CD4-positive, alpha-beta memory T cell (primary cell): ENCODE measurements around the gene ZCRB1. TPM values are rescaled to one million over a fixed set of nuclear protein-coding genes. Genes with fewer than 3 reads are reported as not detected.
A peak's percentile ranks its signal among the peaks of the same experiment; 100 is the strongest.
"Not testable (repeated sequence)": the region's sequence is repeated elsewhere in the genome, so short reads cannot be mapped to it uniquely, and the experiment has no call there.

Source experiments
- CTCF ChIA-PET: fragments of 350-600 bp; sonication (Branson Sonifier 250); formaldehyde crosslinking; loops from one replicate; lab custom pipeline; 2021; ENCODE audit warnings: inconsistent platforms; ENCODE audit not compliant: partially characterized antibody; lab: Charles Lee
- POLR2A ChIA-PET: fragments of 350-600 bp; sonication (Branson Sonifier 250); formaldehyde crosslinking; loops from one replicate; lab custom pipeline; 2021; ENCODE audit not compliant: partially characterized antibody; lab: Charles Lee
- DNase-seq, 5 donors: peaks; one replicate each; pipeline versions ENCODE4 v3.0.0 to v3.0.0-alpha.2; 2020 to 2022; ENCODE audit warnings: mixed read lengths in 1 of 5
- H3K27ac ChIP-seq: one replicate; pipeline ENCODE4 v1.7.0; 2013; ENCODE audit warnings: low read depth, low read length
- H3K27me3 ChIP-seq: 2 replicates; pipeline ENCODE4 v1.7.0; 2013; ENCODE audit warnings: mild to moderate bottlenecking, low read length, moderate library complexity; ENCODE audit not compliant: insufficient read depth
- H3K36me3 ChIP-seq: 2 replicates; pipeline ENCODE4 v1.7.0; 2013; ENCODE audit warnings: mild to moderate bottlenecking, low read length, moderate library complexity; ENCODE audit not compliant: insufficient read depth
- H3K4me1 ChIP-seq: 2 replicates; pipeline ENCODE4 v1.7.0; 2013; ENCODE audit warnings: mild to moderate bottlenecking, low read length, moderate library complexity; ENCODE audit not compliant: insufficient read depth
- H3K4me3 ChIP-seq, 2 donors: one replicate each; pipeline ENCODE4 v1.7.0; 2013; ENCODE audit warnings: low read length in 2 of 2, mild to moderate bottlenecking in 1 of 2
- H3K9me3 ChIP-seq, 2 donors: one replicate each; pipeline ENCODE4 v1.7.0; 2013; ENCODE audit warnings: low read length in 2 of 2, control low read depth in 1 of 2; ENCODE audit not compliant: control insufficient read depth in 1 of 2
- H3K27ac Mint-ChIP-seq, 7 donors: one replicate each; pipeline ENCODE4 v1.8.0; 2020 to 2021; ENCODE audit warnings: mixed read lengths in 7 of 7, mild to moderate bottlenecking in 6 of 7, inconsistent platforms in 3 of 7, moderate library complexity in 3 of 7
- H3K27me3 Mint-ChIP-seq, 2 donors: one replicate each; pipeline ENCODE4 v1.8.0; 2020 to 2021; ENCODE audit warnings: mixed read lengths in 2 of 2
- H3K36me3 Mint-ChIP-seq, 2 donors: one replicate each; pipeline ENCODE4 v1.8.0; 2020 to 2021; ENCODE audit warnings: mixed read lengths in 2 of 2, inconsistent platforms in 1 of 2, mild to moderate bottlenecking in 1 of 2
- H3K4me1 Mint-ChIP-seq, 4 donors: one replicate each; pipeline ENCODE4 v1.8.0; 2020 to 2021; ENCODE audit warnings: mixed read lengths in 4 of 4, mild to moderate bottlenecking in 1 of 4
- H3K4me3 Mint-ChIP-seq, 8 donors: one replicate each; pipeline ENCODE4 v1.8.0; 2020 to 2021; ENCODE audit warnings: mixed read lengths in 8 of 8, mild to moderate bottlenecking in 7 of 8, moderate library complexity in 6 of 8, inconsistent platforms in 3 of 8
- H3K9me3 Mint-ChIP-seq, 8 donors: one replicate each; pipeline ENCODE4 v1.8.0; 2020 to 2021; ENCODE audit warnings: mixed read lengths in 8 of 8, mild to moderate bottlenecking in 5 of 8, inconsistent platforms in 3 of 8, moderate library complexity in 1 of 8
- intact Hi-C: fragments of 100-400 bp; cut with micrococcal nuclease; formaldehyde crosslinking; loops from one replicate; pipeline ENCODE4 v1.15.1; 2023
- polyA plus RNA-seq, 2 donors: library from polyadenylated mRNA; unstranded; fragments of 300-500 nt; fragmentation: Illumina TruSeq; gene quantifications; one replicate each; pipeline ENCODE4 v1.2.3, GENCODE V29; 2021
- total RNA-seq, 2 experiments: library from RNA; stranded (reverse); gene quantifications; one replicate each; pipeline ENCODE4 v1.2.3, GENCODE V29; 2021

Gene ZCRB1
- total and polyA plus RNA-seq, 4 experiments from 2014 or later: 21.2 to 80.5 (median 37.6) TPM

DNA sequence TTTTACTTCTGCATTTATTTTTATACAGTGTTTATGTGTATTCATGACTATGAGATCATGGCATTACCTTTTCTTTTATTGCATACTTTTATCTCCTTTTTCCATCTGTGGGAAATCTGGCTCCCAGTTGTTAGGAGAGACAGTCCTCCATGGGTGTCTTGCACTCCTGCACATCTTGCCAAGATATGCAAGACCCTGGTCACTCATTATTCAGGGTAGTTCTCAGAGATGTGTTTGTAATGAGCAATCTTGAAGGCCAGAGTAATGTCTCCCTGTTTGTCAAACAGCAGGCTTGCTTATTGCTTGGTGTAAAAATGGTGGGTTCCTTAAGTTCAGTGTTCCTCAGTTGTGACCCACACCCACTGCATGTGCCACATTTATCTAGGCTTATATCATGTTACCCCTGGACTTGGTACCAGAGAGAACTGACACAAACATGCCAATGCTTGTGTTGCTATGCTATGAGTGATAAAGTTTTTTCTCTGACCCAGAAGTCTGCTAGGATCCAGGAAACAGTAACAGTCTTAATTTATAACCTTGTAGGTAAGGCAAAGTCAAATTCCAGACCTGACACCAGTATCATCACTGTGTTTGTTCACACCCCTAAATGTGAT lies 36.9 kb upstream of the ZCRB1 start:
- Histone ChIP-seq H3K27me3 (no peaks in the 10 kb centered on the region), H3K9me3 (no peaks in the 10 kb centered on the region), H3K36me3 (no peaks in the 10 kb centered on the region), H3K4me1 (peaks cover 11% of the 10 kb centered on the region), H3K4me3 (no peak overlapping the region), H3K27ac (no peak overlapping the region)
- H3K4me1 Mint-ChIP-seq: peaks cover 22 to 50% (median 37%) of the 10 kb centered on the region in 4 donors
- H3K27ac Mint-ChIP-seq: peak overlapping the region in 3 of 7 donors; percentile 25 to 64 (median 43)
- no peak for DNase-seq
- H3K27me3 Mint-ChIP-seq: no peaks in the 10 kb centered on the region
- CTCF ChIA-PET: interaction anchor here (5.2 kb wide), 1 partner anchor 9 kb away, joined by 21 read pairs; no protein-coding TSS in a partner anchor
- peaks cover 9 to 23% of the 10 kb centered on the region in 2 donors for H3K36me3 Mint-ChIP-seq
- POLR2A ChIA-PET: no interaction called here
- no peaks in the 10 kb centered on the region for H3K9me3 Mint-ChIP-seq
- intact Hi-C loops: no loop called here
- H3K4me3 Mint-ChIP-seq: no peak overlapping the region

DNA sequence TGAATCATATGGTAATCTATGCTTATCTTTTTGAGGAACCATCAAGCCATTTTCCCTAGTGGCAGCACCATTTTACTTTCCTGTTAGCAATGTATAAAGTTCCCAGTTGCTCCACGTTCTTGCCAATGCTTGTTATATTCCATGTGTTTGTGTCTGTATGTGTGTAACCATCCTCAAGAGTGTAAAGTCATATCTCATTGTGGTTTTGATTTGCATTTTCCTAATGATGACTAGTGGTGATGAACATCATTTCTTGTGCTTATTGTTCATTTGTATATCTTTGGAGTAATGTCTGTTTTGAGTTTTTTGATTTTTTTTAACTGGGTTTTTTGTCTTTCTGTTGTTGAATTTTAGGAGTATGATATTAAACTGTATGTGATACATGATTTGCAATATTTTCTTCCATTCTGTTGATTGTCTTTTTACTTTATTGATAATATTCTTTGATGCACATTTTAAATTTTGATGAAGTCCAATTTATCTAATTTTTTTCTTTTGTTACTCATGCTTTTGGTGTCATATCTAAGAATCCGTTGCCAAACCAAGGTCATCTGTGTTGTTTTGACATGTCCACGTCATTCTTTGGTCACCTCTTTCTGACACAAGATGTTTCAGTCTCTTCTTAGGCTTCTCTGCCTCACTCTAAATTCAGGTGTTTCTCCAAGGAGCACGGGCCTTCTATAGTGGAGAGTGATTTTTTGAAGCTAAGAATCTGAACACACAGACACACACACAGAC lies 36.2 kb upstream of the ZCRB1 start:
- ChIA-PET CTCF (interaction anchor here (5.2 kb wide), 1 partner anchor 9 kb away, joined by 21 read pairs; no protein-coding TSS in a partner anchor), POLR2A (no interaction called here)
- no peak overlapping the region for H3K27ac Mint-ChIP-seq
- no peak overlapping the region for H3K4me3 Mint-ChIP-seq
- no peak overlapping the region for H3K27ac ChIP-seq
- no peak overlapping the region for H3K4me3 ChIP-seq
- no peak for DNase-seq
- peaks cover 11% of the 10 kb centered on the region for H3K4me1 ChIP-seq
- H3K9me3 Mint-ChIP-seq: no peaks in the 10 kb centered on the region
- no peaks in the 10 kb centered on the region for H3K36me3 ChIP-seq
- H3K4me1 Mint-ChIP-seq: peaks cover 25 to 50% (median 40%) of the 10 kb centered on the region in 4 donors
- H3K27me3 Mint-ChIP-seq: no peaks in the 10 kb centered on the region
- no peaks in the 10 kb centered on the region for H3K27me3 ChIP-seq
- no peaks in the 10 kb centered on the region for H3K9me3 ChIP-seq
- peaks cover 13 to 27% of the 10 kb centered on the region in 2 donors for H3K36me3 Mint-ChIP-seq
- intact Hi-C loops: no loop called here

- Mint-ChIP-seq H3K9me3 (no peaks in the 10 kb centered on the region), H3K27me3 (no peaks in the 10 kb centered on the region), H3K36me3 (peaks cover 20 to 34% of the 10 kb centered on the region in 2 donors), H3K4me1 (peaks cover 25 to 50% (median 40%) of the 10 kb centered on the region in 4 donors), H3K27ac (peak overlapping the region in 2 of 7 donors; percentile 43 to 52), H3K4me3 (peak overlapping the region in 1 of 8 donors; percentile 13)
- Histone ChIP-seq H3K27me3 (no peaks in the 10 kb centered on the region), H3K4me3 (no peak overlapping the region), H3K9me3 (no peaks in the 10 kb centered on the region), H3K4me1 (peaks cover 11% of the 10 kb centered on the region), H3K36me3 (peaks cover 8% of the 10 kb centered on the region), H3K27ac (no peak overlapping the region)
- DNase-seq: no peak
- CTCF ChIA-PET: interaction anchor here (1.6 to 5.2 kb wide), 2 partner anchors 10 to 14 kb away, joined by 3 to 21 read pairs; no protein-coding TSS in a partner anchor
- intact Hi-C loops: no loop called here
- POLR2A ChIA-PET: no interaction called here
Observed at GRCh38 chr12:42360747-42361403, 35.0 kb upstream of the ZCRB1 start.

GRCh38 chr12:42356344-42356743 lies 30.4 kb upstream of the ZCRB1 start:
- H3K36me3 ChIP-seq: peaks cover 17% of the 10 kb centered on the region
- no peak for DNase-seq
- no peaks in the 10 kb centered on the region for H3K9me3 ChIP-seq
- peaks cover 15 to 31% (median 18%) of the 10 kb centered on the region in 4 donors for H3K4me1 Mint-ChIP-seq
- no peaks in the 10 kb centered on the region for H3K27me3 ChIP-seq
- intact Hi-C loops: no loop called here
- POLR2A ChIA-PET: no interaction called here
- H3K27ac Mint-ChIP-seq: no peak overlapping the region
- peaks cover 30 to 41% of the 10 kb centered on the region in 2 donors for H3K36me3 Mint-ChIP-seq
- CTCF ChIA-PET: interaction anchor here (1.7 kb wide), 1 partner anchor 15 kb away, joined by 5 read pairs; no protein-coding TSS in a partner anchor
- no peaks in the 10 kb centered on the region for H3K9me3 Mint-ChIP-seq
- no peak overlapping the region for H3K4me3 Mint-ChIP-seq
- H3K4me1 ChIP-seq: peaks cover 11% of the 10 kb centered on the region
- H3K27ac ChIP-seq: no peak overlapping the region
- no peak overlapping the region for H3K4me3 ChIP-seq
- H3K27me3 Mint-ChIP-seq: no peaks in the 10 kb centered on the region

DNA sequence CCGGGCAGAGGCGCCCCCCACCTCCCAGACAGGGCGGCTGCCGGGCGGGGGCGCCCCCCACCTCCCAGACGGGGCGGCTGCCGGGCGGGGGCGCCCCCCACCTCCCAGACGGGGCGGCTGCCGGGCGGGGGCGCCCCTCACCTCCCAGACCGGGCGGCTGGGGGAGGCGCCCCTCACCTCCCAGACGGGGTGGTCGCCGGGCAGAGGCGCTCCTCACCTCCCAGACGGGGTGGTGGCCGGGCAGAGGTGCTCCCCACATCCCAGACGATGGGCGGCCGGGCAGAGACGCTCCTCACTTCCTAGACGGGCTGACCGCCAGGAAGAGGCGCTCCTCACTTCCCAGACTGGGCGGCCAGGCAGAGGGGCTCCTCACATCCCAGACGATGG lies 24.1 kb upstream of the ZCRB1 start:
- POLR2A ChIA-PET: not testable (repeated sequence)

GRCh38 chr12:42349119-42350020 lies 23.5 kb upstream of the ZCRB1 start:
- peaks cover 5 to 22% (median 16%) of the 10 kb centered on the region in 4 donors for H3K4me1 Mint-ChIP-seq
- POLR2A ChIA-PET, H3K27ac ChIP-seq, DNase-seq, H3K36me3 ChIP-seq, H3K4me3 ChIP-seq, H3K4me3 Mint-ChIP-seq, H3K9me3 Mint-ChIP-seq, CTCF ChIA-PET, intact Hi-C loops, H3K9me3 ChIP-seq, H3K27me3 Mint-ChIP-seq, H3K27me3 ChIP-seq: not testable (repeated sequence)
- H3K36me3 Mint-ChIP-seq: peaks cover 13 to 24% of the 10 kb centered on the region in 2 donors
- H3K4me1 ChIP-seq: peaks cover 11% of the 10 kb centered on the region
- H3K27ac Mint-ChIP-seq: peak overlapping the region in 1 of 7 donors; percentile 56

More for the DNA sequence above, 24.1 kb upstream of the ZCRB1 start:
- H3K4me3 ChIP-seq, H3K4me1 ChIP-seq, DNase-seq, H3K27me3 ChIP-seq, intact Hi-C loops, H3K9me3 Mint-ChIP-seq, H3K9me3 ChIP-seq, CTCF ChIA-PET, H3K36me3 ChIP-seq, H3K27ac Mint-ChIP-seq, H3K27me3 Mint-ChIP-seq, H3K27ac ChIP-seq, H3K4me3 Mint-ChIP-seq: not testable (repeated sequence)
- Mint-ChIP-seq H3K36me3 (peaks cover 13 to 29% of the 10 kb centered on the region in 2 donors), H3K4me1 (peaks cover 5 to 18% (median 15%) of the 10 kb centered on the region in 4 donors)
